NCI-H146 (cell line): ENCODE results near the gene CCDC54.
A peak's percentile ranks its signal among the peaks of the same experiment; 100 is the strongest.

Experiments
- DNase-seq: peaks from one replicate; lab custom pipeline; 2025; lab: John Stamatoyannopoulos, UW

Gene CCDC54

DNA sequence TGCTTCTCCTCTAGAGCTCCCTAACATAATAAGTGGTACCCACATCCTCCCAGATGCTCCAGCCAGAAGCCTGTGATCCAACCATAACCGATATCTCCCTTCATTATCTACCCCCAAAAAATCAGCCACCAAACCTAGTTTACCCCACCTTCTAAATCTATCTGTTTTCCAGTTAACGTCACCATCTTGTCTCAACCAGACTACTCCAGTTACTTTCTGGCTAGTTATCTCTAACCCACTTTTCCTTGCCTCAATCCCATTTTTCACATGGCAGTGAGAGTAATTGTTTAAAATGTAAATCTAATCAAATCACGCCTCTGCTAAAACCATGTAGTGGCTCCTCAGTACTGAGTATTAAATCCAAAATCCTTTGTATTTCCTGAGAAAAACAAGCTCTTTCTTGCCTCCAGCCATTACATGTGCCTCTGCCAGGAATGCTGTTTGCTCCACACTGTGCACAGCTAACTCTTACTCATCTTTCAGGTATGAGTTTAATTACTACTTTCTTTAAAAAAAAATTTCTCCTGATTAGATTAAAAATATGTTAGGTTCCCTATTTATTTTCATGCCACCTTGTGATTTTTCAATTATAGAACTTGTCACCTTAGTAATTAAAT lies 15.4 kb downstream of the CCDC54 start:
- DNase-seq, result no peak

DNA sequence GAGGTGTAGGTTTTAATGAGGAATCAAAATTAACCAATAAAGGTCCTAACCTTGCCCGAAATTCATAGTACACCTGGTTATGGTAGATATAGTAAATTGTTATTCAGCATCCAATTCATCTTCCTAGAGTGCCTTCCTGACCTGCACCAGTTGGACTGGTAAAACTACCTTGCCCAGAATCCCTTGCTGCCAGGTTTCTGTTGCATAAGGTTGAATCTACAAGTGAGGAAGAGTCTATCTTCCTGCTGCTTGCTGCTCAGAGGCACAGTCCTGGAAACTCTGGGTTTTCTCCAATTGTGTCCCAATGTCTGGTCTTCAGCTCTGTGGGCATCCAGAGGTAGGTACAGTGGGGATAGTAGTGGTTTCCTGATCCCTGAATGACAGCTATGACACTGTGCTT lies 17.3 kb downstream of the CCDC54 start:
- DNase-seq, result no peak

DNA sequence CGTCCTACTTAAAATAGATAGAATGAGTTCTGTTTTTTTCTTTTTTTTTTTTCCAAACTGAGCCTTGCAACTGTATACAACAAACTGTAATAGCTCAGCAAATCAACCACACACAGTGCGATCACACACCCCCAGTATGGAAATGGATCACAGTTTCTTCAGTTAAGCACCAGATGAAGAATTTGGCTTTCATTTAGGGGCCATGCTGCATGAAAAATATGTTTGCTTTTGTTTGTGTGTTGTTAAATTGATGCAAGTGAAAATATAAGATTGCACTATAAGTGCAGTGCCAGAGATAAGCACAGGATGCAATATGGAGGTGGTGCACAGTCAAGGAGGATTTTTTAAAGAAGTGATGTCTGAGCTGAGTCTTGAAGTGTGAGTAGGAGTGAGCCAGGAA lies 17.8 kb downstream of the CCDC54 start:
- no peak for DNase-seq

DNA sequence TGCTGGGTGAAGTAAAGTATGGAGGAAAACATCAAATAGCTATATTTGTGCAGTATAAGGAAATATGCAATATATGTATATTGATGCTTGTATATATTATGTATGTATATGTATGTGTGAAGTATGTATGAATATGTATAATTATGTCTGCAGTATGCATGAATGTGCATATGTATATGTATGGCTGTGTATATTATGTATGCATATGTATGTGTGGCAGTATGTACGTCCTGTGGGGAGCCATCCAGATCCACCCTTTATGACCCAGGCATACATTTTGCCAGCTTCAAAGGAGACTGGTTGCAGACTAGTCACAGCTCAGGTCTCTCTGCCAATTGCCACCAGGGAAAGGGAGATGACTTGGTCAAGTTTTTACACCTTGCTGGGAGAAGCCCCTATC lies 24.1 kb downstream of the CCDC54 start:
- DNase-seq, result no peak

DNA sequence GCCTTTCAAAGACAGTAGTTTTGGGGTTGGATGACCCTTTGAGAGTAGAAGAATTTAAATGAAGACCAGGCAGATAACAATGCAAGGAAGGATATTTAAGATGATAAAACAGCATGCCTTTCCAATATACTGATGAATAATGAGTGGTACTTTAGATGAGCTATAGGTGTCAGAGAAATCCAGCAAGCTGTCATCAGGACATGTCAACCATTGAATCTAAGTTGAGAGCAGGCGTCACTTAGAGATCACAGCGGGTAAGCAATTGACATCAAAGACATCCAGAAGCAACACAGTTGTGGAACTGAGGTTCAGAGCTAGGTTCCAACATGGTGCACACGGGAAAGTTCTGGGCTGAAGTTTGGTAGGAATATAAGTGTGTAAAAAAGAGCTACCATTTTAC lies 25.0 kb downstream of the CCDC54 start:
- no peak for DNase-seq

DNA sequence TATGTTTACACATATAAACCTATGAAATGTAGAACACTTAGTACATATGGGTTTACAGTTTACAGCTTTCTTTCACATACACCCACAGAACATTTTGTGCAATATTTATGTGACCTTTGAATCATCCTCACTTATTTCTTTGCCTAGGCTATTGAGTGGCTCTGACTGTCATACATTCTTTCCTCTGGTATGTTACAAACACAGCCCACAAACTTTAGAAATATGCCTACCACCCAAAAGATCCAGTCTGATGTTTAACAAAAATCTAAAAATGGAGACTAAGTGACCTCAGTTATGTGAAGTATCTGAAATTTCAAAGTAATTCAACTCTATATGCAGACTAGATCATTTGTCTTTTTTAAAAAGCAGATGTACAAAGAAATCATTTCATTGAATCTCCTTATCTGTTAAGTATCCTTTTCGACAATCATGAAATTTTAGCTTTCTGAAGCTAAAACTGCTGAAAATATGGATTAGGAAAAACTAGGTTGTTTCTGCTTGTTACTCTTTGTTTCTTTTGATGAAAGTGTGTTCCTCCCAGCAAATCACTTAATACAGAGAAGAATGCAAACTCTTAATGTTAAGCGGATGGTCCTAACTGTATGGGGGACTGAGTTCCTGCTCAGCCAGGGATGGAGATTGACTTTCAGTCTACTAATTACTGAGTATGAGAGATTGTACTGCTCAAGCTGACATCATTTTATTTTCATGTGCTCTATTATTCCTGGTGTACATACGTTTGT lies 27.7 kb downstream of the CCDC54 start:
- DNase-seq, result no peak

DNA sequence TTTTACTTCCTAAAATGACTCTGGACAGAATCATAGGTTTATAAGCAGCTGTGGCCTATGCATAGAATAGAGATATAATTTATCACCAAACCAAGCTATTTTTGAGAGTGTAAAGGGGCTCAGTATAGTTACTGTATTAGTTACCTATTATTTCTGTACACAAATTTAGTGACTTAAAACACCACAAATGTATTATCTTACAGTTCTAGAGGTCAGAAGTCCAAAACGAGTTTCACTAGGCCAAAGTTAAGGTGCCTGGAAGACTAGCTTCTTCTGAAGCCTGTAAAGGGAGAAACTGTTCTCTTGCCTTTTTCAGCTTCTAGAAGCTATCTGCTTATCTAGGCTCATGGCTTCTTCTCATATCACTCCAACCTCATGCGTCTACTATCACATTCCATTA lies 30.1 kb downstream of the CCDC54 start:
- no peak for DNase-seq

DNA sequence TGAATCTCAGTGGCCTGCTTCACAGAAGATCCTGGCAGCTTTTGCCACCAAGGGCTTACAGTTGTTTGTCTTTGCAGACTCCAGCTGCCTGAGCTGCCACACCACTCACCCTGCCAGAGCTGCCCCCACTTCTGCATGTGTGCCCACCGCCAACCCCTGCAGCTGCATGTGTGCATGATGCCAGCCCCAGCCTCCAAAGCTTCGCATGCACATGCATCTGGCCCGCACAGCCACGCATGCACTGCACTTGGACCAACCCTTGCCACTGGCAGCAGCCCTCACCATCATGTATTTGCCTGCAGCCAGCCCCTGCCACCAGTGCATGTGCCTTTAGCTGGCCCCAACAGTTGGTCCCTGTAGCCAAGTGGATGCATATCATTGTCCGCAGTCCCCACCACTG lies 31.3 kb downstream of the CCDC54 start:
- no peak for DNase-seq

DNA sequence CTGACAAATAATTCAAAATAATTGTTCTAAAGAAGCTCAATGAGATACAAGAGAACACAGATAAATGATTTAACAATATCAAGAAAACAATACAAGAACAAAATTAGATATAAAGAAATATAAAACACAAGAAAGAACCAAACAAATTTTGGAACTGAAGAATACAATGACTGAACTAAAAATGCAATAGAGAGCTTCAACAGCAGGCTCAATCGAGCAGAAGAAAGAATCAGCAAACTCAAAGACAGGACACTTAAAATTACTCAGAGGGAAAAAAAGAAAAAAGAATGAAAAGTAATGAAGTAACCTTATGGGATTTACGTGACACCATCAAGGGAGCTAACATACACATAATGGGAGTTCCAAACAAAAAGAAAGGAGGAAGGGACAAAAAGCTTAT lies 32.1 kb downstream of the CCDC54 start:
- DNase-seq, result no peak

DNA sequence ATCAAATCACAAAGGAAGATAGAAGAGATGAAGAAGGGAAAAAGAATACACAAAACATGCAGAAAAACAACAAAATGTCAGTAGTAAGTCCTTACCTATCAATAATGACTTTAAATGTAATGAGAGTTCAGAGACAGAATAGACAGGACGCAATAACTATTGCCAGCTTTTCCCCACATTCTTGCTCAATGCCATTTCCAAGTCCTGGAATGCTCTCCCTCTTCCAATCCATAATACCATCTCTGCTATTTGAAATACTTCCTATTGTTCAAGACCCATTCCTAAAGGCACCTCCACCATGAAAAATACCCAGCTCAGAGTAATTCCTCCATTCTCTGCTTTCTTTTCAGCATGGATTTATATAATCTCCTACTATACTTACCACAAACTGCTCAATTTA lies 33.4 kb downstream of the CCDC54 start:
- DNase-seq, result no peak

DNA sequence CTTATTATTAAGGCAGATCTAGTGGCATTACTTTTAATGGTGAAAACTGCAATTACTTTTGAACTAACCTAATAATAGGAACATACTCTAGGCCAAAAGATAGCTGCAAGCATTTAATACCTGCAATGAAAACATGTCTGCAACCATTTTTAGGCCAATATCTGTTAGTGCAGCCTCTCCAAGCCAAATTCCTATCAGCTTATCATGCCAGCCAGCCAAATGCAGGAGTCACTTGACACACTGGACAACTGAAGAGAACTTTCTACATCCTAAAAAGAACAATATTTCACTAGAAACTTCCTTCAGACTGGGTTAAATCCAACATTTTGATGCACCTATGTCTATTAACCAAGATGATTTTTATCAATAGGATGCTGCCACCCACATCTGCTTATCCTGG lies 33.8 kb downstream of the CCDC54 start:
- no peak for DNase-seq

DNA sequence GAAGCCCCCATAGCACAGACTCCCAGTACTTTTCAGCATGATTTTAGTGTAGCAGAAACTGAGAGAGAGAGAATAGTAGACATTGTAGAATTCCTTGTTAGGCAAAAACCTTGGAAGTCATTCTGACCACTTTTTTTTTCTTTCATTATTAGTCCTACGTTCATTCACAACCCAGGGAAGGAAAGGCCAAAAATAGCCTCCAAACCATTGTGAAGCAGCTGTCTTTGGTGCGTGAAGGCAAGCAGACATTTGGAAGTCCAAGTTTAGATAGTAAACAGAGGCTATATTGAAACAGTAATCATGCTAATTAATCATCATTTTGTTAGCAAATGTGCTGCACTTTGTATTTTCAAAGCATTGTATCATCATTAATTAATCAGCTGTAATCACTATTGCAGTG lies 34.5 kb downstream of the CCDC54 start:
- no peak for DNase-seq

DNA sequence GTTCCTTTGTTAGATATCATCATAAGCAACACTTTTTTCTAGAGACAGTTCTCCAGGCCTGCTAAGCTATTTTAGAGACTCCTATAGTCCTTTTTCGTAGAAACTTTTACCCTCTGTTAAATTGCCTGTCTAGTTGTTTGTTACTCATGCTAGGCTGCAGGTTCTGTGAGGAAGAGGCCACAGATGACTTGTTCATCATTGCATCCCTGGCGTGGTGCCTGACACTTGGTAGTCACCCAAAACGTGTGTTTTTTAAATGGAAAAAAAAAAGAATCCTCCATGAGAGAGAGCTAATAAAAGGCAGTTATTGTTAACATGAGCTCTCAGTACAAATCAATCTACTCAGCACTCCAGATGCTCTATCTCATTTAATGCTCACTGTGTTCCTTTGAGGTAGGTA lies 35.1 kb downstream of the CCDC54 start:
- no peak for DNase-seq

DNA sequence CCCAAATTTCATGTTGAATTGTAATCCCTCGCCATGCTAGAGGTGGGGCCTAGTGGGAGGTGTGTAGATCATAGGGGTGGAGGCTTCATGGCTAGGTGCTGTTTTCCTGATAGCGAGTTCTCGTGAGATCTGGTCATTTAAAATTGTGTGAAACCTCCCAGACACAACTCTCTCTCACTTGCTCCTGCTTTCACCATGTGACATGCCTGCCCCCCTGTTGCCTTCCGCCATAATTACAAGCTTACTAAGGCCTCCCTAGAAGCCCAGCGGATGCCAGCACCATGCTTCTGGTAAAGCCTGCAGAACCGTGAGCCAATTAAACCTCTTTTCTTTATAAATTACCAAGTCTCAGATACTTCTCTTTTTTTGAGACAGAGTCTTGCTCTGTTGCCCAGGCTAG lies 36.0 kb downstream of the CCDC54 start:
- no peak for DNase-seq

DNA sequence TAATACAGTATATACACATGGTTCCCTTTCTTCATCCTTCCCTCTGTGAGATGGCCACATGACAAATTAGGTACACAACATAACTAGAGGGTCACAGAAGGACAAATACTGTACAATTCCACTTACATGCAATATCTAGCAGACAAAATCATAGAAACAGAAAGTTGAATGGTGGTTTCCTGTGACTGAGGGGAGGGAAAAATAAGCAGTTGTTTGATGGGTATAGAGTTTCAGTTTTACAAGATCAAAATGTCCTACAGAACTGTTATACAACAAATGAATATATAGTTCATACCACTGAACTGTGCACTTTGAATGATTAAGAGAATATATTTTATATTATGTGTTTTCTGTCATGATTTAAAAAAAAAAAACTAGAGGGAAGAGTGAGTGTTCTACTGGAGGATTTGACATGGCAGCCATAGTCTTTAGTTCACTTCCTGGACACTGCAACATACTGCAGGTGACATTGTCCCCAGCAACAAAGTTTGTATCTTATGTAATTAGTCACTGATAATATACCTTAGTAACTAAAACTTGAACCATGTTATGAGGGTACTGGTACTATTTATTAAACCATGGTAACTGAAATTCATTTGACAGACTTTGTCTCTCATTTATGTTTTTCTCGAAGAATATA lies 37.2 kb downstream of the CCDC54 start:
- no peak for DNase-seq

DNA sequence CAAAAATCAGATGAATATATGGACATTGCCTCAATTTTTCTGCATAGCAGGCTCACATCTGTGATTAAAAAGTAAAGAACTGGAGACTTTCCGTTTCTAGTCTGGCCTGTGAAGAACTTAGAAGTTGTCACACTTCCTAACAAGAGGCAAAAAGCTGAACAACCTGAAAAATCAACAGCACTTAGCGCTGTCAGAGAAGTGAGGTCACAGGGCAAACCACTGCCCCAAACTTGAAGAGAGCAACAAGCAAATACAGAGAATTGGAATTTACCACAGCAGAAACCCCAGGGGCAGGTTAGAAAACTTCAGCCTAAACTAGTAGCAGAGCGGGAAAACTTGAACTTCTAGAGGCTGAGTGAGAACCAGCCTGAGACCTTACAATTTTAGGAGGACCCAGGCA lies 38.9 kb downstream of the CCDC54 start:
- no peak for DNase-seq

DNA sequence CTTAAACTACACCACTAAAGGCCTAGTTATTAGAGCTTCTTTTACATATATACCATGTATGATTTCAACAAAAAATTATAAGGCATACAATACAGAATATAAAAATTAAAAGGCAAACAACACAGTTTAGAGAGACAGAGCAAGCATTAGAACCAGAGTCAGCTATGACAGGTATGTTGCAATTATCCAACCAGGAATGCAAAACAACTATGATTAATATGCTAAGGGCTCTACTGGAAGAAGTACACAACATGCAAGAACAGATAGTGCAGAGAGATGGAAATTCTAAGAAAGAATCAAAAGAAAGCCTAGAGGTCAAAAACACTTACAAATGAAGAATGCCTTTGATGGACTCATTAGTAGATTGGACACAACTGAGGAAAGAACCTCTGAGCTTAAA lies 39.6 kb downstream of the CCDC54 start:
- no peak for DNase-seq

DNA sequence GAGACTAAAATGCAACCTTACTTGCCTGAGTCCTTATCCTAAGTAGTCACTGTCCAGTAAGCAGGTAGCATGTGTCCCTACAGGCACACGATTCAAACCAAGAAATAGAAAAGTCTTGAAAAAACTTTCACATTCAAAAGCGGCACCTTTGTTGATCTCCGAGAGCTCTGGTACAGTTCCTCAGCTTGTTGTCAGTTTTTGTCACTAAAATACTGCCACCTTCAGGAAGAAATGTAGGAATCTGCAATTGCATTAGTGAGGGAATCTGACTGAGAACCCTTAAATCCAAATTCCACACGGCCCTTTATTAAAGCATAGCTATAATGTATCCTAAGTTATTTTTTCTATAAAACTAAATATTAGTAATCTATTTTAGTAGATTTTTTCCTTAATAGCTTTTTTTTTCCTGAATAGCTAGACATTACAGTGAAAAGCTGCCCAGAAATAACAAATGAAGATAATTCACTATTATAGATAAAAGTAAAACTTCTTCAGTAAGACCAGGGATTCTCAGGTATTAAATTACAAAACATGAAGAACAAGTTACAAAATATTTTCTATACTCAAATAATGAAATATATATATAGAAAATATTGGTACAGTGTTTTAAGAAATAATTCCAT lies 44.0 kb downstream of the CCDC54 start:
- DNase-seq, result peak; percentile 43

DNA sequence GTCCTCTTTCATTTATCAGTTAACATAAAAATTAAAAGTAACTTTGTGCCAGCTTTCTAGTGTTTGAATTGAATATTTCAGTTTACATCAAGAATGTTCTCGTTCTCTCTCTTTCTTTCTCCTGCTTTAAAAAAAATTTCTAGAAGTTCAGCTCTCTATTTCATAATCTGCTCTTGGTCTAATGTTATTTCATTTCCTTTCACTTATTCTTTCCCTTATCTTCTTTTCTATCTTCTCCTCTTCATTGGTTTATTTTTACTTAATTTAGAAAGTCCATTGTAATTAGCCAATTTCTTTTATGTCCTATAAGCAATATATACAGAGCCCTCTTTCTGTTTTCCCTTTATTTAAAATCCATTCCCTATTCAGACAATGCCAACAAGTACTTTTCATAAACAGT lies 44.6 kb downstream of the CCDC54 start:
- DNase-seq, result no peak

DNA sequence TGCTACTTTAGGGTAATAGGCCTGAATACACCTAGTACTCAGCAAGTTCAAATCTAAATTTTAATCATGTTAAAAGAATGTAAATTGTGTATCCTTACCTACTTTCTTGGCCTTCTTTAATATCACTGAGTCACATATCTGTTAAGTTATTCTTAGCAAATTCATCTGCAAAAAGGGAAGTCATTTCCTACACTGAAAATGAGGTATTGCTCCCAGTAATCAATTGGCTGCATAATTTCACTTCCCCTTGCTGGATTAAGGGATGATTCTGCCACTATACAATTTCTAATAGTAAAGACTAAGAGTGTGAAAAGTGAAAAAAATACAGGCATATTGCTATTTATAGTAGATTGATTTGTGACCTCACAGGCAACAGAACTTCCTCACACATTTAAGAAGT lies 47.8 kb downstream of the CCDC54 start:
- no peak for DNase-seq

DNA sequence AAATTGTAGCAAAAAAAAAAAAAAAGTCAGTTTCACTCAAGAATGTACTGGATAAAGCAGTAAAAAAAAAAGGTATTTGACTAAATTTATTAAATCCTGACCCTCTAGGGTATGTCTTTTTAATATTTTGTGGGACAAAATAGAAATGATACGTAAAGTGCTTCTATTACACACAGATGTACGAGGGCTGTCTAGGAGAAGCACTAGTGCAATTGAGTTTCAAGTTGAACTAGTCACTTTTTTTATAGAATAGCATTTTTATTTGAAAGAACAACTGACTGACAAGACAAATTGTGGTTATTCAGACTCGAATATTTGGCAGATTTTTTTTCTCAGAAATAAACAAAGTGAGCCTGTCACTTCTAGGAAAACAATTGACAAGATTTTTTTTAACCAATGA lies 49.0 kb downstream of the CCDC54 start:
- no peak for DNase-seq
